ENCODE data around the gene AKAP17A. TPM values are rescaled to one million over a fixed set of nuclear protein-coding genes. Genes with fewer than 3 reads are reported as not detected.
"Not testable (repeated sequence)": the region's sequence is repeated elsewhere in the genome, so short reads cannot be mapped to it uniquely, and the experiment has no call there.

AKAP17A gene
- total RNA-seq, 5 donors from 2014 or later (not counting 1 experiment from before 2014, with no cell fraction given) = 120 to 162 (median 155) TPM

GRCh38 chrX:1612641-1613286 lies 21.4 kb downstream of the AKAP17A start:
- ChIA-PET CTCF (no interaction called here), POLR2A (no interaction called here)
- Histone ChIP-seq H3K9me3 (no peaks in the 10 kb centered on the region), H3K27me3 (replicated peaks in 1 of 2; ENCODE audit: control insufficient read depth in 2 of 2, extremely low read depth in 1 of 2, insufficient read depth in 2 of 2, low read length in 1 of 2) (peaks cover 0 to 2% of the 10 kb centered on the region in 2 experiments), H3K27ac (ENCODE audit: low read length) (no peak overlapping the region), H3K4me3 (ENCODE audit: control insufficient read depth in 1 of 2, extremely low read depth in 1 of 2, low read length in 1 of 2) (no peak overlapping the region), H3K4me1 (ENCODE audit: control insufficient read depth in 1 of 2, extremely low read depth in 1 of 2, insufficient read depth in 2 of 2, low read length in 2 of 2) (no peaks in the 10 kb centered on the region), H3K36me3 (ENCODE audit: control insufficient read depth in 2 of 2, extremely low read depth in 1 of 2, insufficient read depth in 1 of 2, low read length in 1 of 2) (no peaks in the 10 kb centered on the region)
- DNase-seq (no peak), ATAC-seq (replicated peaks in 1 of 4) (no peak)
- Mint-ChIP-seq H3K9me3 (no peaks in the 10 kb centered on the region), H3K27ac (no peak overlapping the region), H3K4me3 (no peak overlapping the region), H3K27me3 (no peaks in the 10 kb centered on the region), H3K36me3 (no peaks in the 10 kb centered on the region), H3K4me1 (no peaks in the 10 kb centered on the region)
- WGBS (ENCODE audit: insufficient coverage) = 96% methylated on average over 3 of the region's 5 CpGs

- H3K36me3 Mint-ChIP-seq = no peaks in the 10 kb centered on the region
- no peaks in the 10 kb centered on the region for H3K27me3 Mint-ChIP-seq
- H3K4me3 Mint-ChIP-seq = no peak within 1 kb of the TSS
- no peaks in the 10 kb centered on the region for H3K9me3 Mint-ChIP-seq
- 80% methylated on average over 13 of the region's 17 CpGs for WGBS (ENCODE audit: insufficient coverage)
- H3K4me1 Mint-ChIP-seq = no peaks in the 10 kb centered on the region
- ATAC-seq (replicated peaks in 1 of 4) (no peak), DNase-seq (no peak)
- ChIA-PET CTCF (no interaction called here), POLR2A (no interaction called here)
- no peaks in the 10 kb centered on the region for H3K9me3 ChIP-seq
- H3K36me3 ChIP-seq (ENCODE audit: control insufficient read depth in 2 of 2, extremely low read depth in 1 of 2, insufficient read depth in 1 of 2, low read length in 1 of 2) = no peaks in the 10 kb centered on the region
- H3K27ac ChIP-seq (ENCODE audit: low read length) = no peak within 1 kb of the TSS
- H3K4me1 ChIP-seq (ENCODE audit: control insufficient read depth in 1 of 2, extremely low read depth in 1 of 2, insufficient read depth in 2 of 2, low read length in 2 of 2) = no peaks in the 10 kb centered on the region
- H3K4me3 ChIP-seq (ENCODE audit: control insufficient read depth in 1 of 2, extremely low read depth in 1 of 2, low read length in 1 of 2) = no peak within 1 kb of the TSS
- H3K27ac Mint-ChIP-seq = no peak within 1 kb of the TSS
- H3K27me3 ChIP-seq (replicated peaks in 1 of 2; ENCODE audit: control insufficient read depth in 2 of 2, extremely low read depth in 1 of 2, insufficient read depth in 2 of 2, low read length in 1 of 2) = peaks cover 0 to 2% of the 10 kb centered on the region in 2 experiments
Observed at GRCh38 chrX:1614927-1615326, 23.5 kb downstream of the AKAP17A start, which contains the start of gene ASMT. Gene ASMT (plus strand): TSS chrX:1615059. CDS start chrX:1615200, 141 bp downstream.

- 100% methylated on average over 2 of the region's 4 CpGs for WGBS (ENCODE audit: insufficient coverage)
- ATAC-seq (replicated peaks in 1 of 4) (no peak), DNase-seq (no peak)
- H3K9me3 Mint-ChIP-seq = no peaks in the 10 kb centered on the region
- H3K4me1 ChIP-seq (ENCODE audit: control insufficient read depth in 1 of 2, extremely low read depth in 1 of 2, insufficient read depth in 2 of 2, low read length in 2 of 2) = peaks cover 4 to 14% of the 10 kb centered on the region in 2 experiments
- no peak overlapping the region for H3K27ac ChIP-seq (ENCODE audit: low read length)
- H3K4me1 Mint-ChIP-seq = peaks cover 7 to 11% (median 10%) of the 10 kb centered on the region in 3 donors
- no peak overlapping the region for H3K4me3 ChIP-seq (ENCODE audit: control insufficient read depth in 1 of 2, extremely low read depth in 1 of 2, low read length in 1 of 2)
- no peak overlapping the region for H3K4me3 Mint-ChIP-seq
- peaks cover 0 to under 1% of the 10 kb centered on the region in 2 experiments for H3K27me3 ChIP-seq (replicated peaks in 1 of 2; ENCODE audit: control insufficient read depth in 2 of 2, extremely low read depth in 1 of 2, insufficient read depth in 2 of 2, low read length in 1 of 2)
- ChIA-PET POLR2A (no interaction called here), CTCF (no interaction called here)
- H3K27ac Mint-ChIP-seq = no peak overlapping the region
- H3K36me3 Mint-ChIP-seq = no peaks in the 10 kb centered on the region
- H3K9me3 ChIP-seq = no peaks in the 10 kb centered on the region
- no peaks in the 10 kb centered on the region for H3K27me3 Mint-ChIP-seq
- no peaks in the 10 kb centered on the region for H3K36me3 ChIP-seq (ENCODE audit: control insufficient read depth in 2 of 2, extremely low read depth in 1 of 2, insufficient read depth in 1 of 2, low read length in 1 of 2)
Observed at GRCh38 chrX:1618689-1619088, 27.3 kb downstream of the AKAP17A start.

- no peaks in the 10 kb centered on the region for H3K27me3 Mint-ChIP-seq
- WGBS (ENCODE audit: insufficient coverage) = 74% methylated on average over 17 of the region's 21 CpGs
- CTCF ChIA-PET = no interaction called here
- Histone ChIP-seq H3K4me3 (ENCODE audit: control insufficient read depth in 1 of 2, extremely low read depth in 1 of 2, low read length in 1 of 2) (no peak overlapping the region), H3K4me1 (ENCODE audit: control insufficient read depth in 1 of 2, extremely low read depth in 1 of 2, insufficient read depth in 2 of 2, low read length in 2 of 2) (peaks cover 4 to 14% of the 10 kb centered on the region in 2 experiments), H3K27me3 (replicated peaks in 1 of 2; ENCODE audit: control insufficient read depth in 2 of 2, extremely low read depth in 1 of 2, insufficient read depth in 2 of 2, low read length in 1 of 2) (no peaks in the 10 kb centered on the region), H3K27ac (ENCODE audit: low read length) (no peak overlapping the region), H3K9me3 (no peaks in the 10 kb centered on the region), H3K36me3 (ENCODE audit: control insufficient read depth in 2 of 2, extremely low read depth in 1 of 2, insufficient read depth in 1 of 2, low read length in 1 of 2) (no peaks in the 10 kb centered on the region)
- ATAC-seq (replicated peaks in 1 of 4) (no peak), DNase-seq (no peak)
- H3K36me3 Mint-ChIP-seq = no peaks in the 10 kb centered on the region
- H3K27ac Mint-ChIP-seq = no peak overlapping the region
- POLR2A ChIA-PET = no interaction called here
- no peaks in the 10 kb centered on the region for H3K9me3 Mint-ChIP-seq
- H3K4me3 Mint-ChIP-seq = no peak overlapping the region
- H3K4me1 Mint-ChIP-seq = peaks cover 7 to 11% (median 10%) of the 10 kb centered on the region in 3 donors
Observed at GRCh38 chrX:1623691-1624090, 32.3 kb downstream of the AKAP17A start.

GRCh38 chrX:1624158-1624860 lies 32.9 kb downstream of the AKAP17A start:
- H3K9me3 Mint-ChIP-seq; ATAC-seq (replicated peaks in 1 of 4); POLR2A ChIA-PET; H3K27ac ChIP-seq (ENCODE audit: low read length); DNase-seq; H3K27me3 ChIP-seq (replicated peaks in 1 of 2; ENCODE audit: control insufficient read depth in 2 of 2, extremely low read depth in 1 of 2, insufficient read depth in 2 of 2, low read length in 1 of 2); H3K36me3 ChIP-seq (ENCODE audit: control insufficient read depth in 2 of 2, extremely low read depth in 1 of 2, insufficient read depth in 1 of 2, low read length in 1 of 2); H3K9me3 ChIP-seq; H3K36me3 Mint-ChIP-seq; H3K4me3 ChIP-seq (ENCODE audit: control insufficient read depth in 1 of 2, extremely low read depth in 1 of 2, low read length in 1 of 2); H3K4me3 Mint-ChIP-seq; H3K27ac Mint-ChIP-seq; CTCF ChIA-PET; H3K27me3 Mint-ChIP-seq: not testable (repeated sequence)
- peaks cover 7 to 11% (median 10%) of the 10 kb centered on the region in 3 donors for H3K4me1 Mint-ChIP-seq
- WGBS (ENCODE audit: insufficient coverage) = 80% methylated on average over 14 of the region's 14 CpGs
- H3K4me1 ChIP-seq (ENCODE audit: control insufficient read depth in 1 of 2, extremely low read depth in 1 of 2, insufficient read depth in 2 of 2, low read length in 2 of 2) = peaks cover 4 to 14% of the 10 kb centered on the region in 2 experiments

- H3K36me3 ChIP-seq (ENCODE audit: control insufficient read depth in 2 of 2, extremely low read depth in 1 of 2, insufficient read depth in 1 of 2, low read length in 1 of 2); H3K27me3 ChIP-seq (replicated peaks in 1 of 2; ENCODE audit: control insufficient read depth in 2 of 2, extremely low read depth in 1 of 2, insufficient read depth in 2 of 2, low read length in 1 of 2); H3K9me3 ChIP-seq; CTCF ChIA-PET; H3K27ac Mint-ChIP-seq; ATAC-seq (replicated peaks in 1 of 4); H3K27me3 Mint-ChIP-seq; H3K4me3 ChIP-seq (ENCODE audit: control insufficient read depth in 1 of 2, extremely low read depth in 1 of 2, low read length in 1 of 2); H3K27ac ChIP-seq (ENCODE audit: low read length); POLR2A ChIA-PET; DNase-seq; H3K9me3 Mint-ChIP-seq; H3K4me3 Mint-ChIP-seq; H3K36me3 Mint-ChIP-seq: not testable (repeated sequence)
- H3K4me1 Mint-ChIP-seq = peaks cover 7 to 11% (median 10%) of the 10 kb centered on the region in 3 donors
- WGBS (ENCODE audit: insufficient coverage) = 89% methylated on average over 3 of the region's 7 CpGs
- peaks cover 4 to 14% of the 10 kb centered on the region in 2 experiments for H3K4me1 ChIP-seq (ENCODE audit: control insufficient read depth in 1 of 2, extremely low read depth in 1 of 2, insufficient read depth in 2 of 2, low read length in 2 of 2)
Observed at GRCh38 chrX:1624861-1625215, 33.4 kb downstream of the AKAP17A start.
